ENCODE measurements around the gene TBC1D22A. TPM values are rescaled to one million over a fixed set of nuclear protein-coding genes. Genes with fewer than 3 reads are reported as not detected.

The TBC1D22A gene
- total and polyA plus RNA-seq, 2 experiments from 2014 or later = 9.6 to 13.3 TPM

DNA sequence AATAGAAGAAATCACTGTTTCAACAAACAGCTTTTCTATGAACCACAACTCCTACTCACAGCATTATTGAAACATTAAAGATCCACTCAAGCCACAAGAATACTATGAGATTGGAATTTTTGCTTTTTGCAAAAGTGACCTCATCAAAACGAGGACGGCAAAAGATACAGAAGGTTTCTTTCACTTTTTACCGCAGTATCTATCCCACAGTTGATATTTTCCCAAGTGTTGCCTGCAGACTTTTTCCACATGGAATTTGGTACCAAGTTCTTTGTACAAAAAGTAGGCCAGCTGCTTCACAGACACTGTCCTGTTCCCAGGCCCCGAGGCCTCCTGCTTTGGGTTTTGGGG, 204.0 kb downstream of the TBC1D22A start:
- no peak for DNase-seq (ENCODE audit: low spot score)
- Mint-ChIP-seq H3K4me3 (no peak overlapping the region), H3K4me1 (peaks cover 31% of the 10 kb centered on the region), H3K9me3 (no peaks in the 10 kb centered on the region; the same call in 2 of the 3 replicates), H3K36me3 (ENCODE audit: low read depth) (no peaks in the 10 kb centered on the region), H3K27ac (0 out of 2 replicates have a peak overlapping the region, but pooled peaks have one; percentile 26), H3K27me3 (ENCODE audit: insufficient read depth, low read depth, poor library complexity) (peaks cover 5% of the 10 kb centered on the region)
- Histone ChIP-seq H3K4me2 (no peak overlapping the region), H3K79me2 (replicated peaks; ENCODE audit: insufficient read depth) (peaks cover 11% of the 10 kb centered on the region; the same call in 1 of the 2 replicates), H3K27ac (ENCODE audit: low read depth) (no peak overlapping the region), H3K36me3 (ENCODE audit: insufficient read depth) (no peaks in the 10 kb centered on the region), H3K9me2 (ENCODE audit: insufficient read depth) (no peaks in the 10 kb centered on the region), H3K27me3 (ENCODE audit: insufficient read depth) (no peaks in the 10 kb centered on the region), H2AFZ (no peak overlapping the region), H3K4me1 (ENCODE audit: insufficient read depth) (no peaks in the 10 kb centered on the region; the same call in 1 of the 2 replicates), H4K20me1 (replicated peaks; ENCODE audit: insufficient read depth) (no peaks in the 10 kb centered on the region; the same call in 1 of the 2 replicates), H3F3A (replicated peaks; ENCODE audit: low read depth) (no peaks in the 10 kb centered on the region), H3K4me3 (no peak overlapping the region)
- no peak for ATAC-seq
- TF ChIP-seq EZH2 (IDR thresholded peaks at IDR 0.05; ENCODE audit: low read depth, unreplicated experiment) = no peak
- TF ChIP-seq NANOG (IDR thresholded peaks at IDR 0.05; ENCODE audit: borderline replicate concordance) = no peak
- no peak for TF ChIP-seq EZH2phosphoT487 (IDR thresholded peaks at IDR 0.05; ENCODE audit: unreplicated experiment)
- no peak for TF ChIP-seq ZNF114 (CRISPR knock-in tag; IDR thresholded peaks at IDR 0.05)
- no peak for TF ChIP-seq ZNF331 (CRISPR knock-in tag; IDR thresholded peaks at IDR 0.05; ENCODE audit: low read depth)
- TF ChIP-seq CREB1 (CRISPR knock-in tag; IDR thresholded peaks at IDR 0.05; ENCODE audit: low read depth) = no peak
- TF ChIP-seq JUNB (IDR thresholded peaks at IDR 0.05; ENCODE audit: unreplicated experiment) = no peak
- TF ChIP-seq, protein P1, sequence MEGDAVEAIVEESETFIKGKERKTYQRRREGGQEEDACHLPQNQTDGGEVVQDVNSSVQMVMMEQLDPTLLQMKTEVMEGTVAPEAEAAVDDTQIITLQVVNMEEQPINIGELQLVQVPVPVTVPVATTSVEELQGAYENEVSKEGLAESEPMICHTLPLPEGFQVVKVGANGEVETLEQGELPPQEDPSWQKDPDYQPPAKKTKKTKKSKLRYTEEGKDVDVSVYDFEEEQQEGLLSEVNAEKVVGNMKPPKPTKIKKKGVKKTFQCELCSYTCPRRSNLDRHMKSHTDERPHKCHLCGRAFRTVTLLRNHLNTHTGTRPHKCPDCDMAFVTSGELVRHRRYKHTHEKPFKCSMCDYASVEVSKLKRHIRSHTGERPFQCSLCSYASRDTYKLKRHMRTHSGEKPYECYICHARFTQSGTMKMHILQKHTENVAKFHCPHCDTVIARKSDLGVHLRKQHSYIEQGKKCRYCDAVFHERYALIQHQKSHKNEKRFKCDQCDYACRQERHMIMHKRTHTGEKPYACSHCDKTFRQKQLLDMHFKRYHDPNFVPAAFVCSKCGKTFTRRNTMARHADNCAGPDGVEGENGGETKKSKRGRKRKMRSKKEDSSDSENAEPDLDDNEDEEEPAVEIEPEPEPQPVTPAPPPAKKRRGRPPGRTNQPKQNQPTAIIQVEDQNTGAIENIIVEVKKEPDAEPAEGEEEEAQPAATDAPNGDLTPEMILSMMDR (conservative IDR thresholded peaks at IDR 0.05; ENCODE audit: low read depth in 2 of 2) = no peak
- TF ChIP-seq, protein P2, sequence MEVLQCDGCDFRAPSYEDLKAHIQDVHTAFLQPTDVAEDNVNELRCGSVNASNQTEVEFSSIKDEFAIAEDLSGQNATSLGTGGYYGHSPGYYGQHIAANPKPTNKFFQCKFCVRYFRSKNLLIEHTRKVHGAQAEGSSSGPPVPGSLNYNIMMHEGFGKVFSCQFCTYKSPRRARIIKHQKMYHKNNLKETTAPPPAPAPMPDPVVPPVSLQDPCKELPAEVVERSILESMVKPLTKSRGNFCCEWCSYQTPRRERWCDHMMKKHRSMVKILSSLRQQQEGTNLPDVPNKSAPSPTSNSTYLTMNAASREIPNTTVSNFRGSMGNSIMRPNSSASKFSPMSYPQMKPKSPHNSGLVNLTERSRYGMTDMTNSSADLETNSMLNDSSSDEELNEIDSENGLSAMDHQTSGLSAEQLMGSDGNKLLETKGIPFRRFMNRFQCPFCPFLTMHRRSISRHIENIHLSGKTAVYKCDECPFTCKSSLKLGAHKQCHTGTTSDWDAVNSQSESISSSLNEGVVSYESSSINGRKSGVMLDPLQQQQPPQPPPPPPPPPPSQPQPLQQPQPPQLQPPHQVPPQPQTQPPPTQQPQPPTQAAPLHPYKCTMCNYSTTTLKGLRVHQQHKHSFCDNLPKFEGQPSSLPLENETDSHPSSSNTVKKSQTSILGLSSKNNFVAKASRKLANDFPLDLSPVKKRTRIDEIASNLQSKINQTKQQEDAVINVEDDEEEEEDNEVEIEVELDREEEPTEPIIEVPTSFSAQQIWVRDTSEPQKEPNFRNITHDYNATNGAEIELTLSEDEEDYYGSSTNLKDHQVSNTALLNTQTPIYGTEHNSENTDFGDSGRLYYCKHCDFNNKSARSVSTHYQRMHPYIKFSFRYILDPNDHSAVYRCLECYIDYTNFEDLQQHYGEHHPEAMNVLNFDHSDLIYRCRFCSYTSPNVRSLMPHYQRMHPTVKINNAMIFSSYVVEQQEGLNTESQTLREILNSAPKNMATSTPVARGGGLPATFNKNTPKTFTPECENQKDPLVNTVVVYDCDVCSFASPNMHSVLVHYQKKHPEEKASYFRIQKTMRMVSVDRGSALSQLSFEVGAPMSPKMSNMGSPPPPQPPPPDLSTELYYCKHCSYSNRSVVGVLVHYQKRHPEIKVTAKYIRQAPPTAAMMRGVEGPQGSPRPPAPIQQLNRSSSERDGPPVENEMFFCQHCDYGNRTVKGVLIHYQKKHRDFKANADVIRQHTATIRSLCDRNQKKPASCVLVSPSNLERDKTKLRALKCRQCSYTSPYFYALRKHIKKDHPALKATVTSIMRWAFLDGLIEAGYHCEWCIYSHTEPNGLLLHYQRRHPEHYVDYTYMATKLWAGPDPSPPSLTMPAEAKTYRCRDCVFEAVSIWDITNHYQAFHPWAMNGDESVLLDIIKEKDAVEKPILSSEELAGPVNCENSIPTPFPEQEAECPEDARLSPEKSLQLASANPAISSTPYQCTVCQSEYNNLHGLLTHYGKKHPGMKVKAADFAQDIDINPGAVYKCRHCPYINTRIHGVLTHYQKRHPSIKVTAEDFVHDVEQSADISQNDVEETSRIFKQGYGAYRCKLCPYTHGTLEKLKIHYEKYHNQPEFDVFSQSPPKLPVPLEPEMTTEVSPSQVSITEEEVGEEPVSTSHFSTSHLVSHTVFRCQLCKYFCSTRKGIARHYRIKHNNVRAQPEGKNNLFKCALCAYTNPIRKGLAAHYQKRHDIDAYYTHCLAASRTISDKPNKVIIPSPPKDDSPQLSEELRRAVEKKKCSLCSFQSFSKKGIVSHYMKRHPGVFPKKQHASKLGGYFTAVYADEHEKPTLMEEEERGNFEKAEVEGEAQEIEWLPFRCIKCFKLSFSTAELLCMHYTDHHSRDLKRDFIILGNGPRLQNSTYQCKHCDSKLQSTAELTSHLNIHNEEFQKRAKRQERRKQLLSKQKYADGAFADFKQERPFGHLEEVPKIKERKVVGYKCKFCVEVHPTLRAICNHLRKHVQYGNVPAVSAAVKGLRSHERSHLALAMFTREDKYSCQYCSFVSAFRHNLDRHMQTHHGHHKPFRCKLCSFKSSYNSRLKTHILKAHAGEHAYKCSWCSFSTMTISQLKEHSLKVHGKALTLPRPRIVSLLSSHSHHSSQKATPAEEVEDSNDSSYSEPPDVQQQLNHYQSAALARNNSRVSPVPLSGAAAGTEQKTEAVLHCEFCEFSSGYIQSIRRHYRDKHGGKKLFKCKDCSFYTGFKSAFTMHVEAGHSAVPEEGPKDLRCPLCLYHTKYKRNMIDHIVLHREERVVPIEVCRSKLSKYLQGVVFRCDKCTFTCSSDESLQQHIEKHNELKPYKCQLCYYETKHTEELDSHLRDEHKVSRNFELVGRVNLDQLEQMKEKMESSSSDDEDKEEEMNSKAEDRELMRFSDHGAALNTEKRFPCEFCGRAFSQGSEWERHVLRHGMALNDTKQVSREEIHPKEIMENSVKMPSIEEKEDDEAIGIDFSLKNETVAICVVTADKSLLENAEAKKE (CRISPR knock-in tag; IDR thresholded peaks at IDR 0.05) = no peak
- TF ChIP-seq POLR2AphosphoS5 (IDR thresholded peaks at IDR 0.05; ENCODE audit: low read depth) = no peak
- TF ChIP-seq, protein P3, sequence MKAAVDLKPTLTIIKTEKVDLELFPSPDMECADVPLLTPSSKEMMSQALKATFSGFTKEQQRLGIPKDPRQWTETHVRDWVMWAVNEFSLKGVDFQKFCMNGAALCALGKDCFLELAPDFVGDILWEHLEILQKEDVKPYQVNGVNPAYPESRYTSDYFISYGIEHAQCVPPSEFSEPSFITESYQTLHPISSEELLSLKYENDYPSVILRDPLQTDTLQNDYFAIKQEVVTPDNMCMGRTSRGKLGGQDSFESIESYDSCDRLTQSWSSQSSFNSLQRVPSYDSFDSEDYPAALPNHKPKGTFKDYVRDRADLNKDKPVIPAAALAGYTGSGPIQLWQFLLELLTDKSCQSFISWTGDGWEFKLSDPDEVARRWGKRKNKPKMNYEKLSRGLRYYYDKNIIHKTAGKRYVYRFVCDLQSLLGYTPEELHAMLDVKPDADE (IDR thresholded peaks at IDR 0.05) = no peak
- no peak for TF ChIP-seq STAT1 (IDR thresholded peaks at IDR 0.05; ENCODE audit: unreplicated experiment)
- TF ChIP-seq, protein P4, sequence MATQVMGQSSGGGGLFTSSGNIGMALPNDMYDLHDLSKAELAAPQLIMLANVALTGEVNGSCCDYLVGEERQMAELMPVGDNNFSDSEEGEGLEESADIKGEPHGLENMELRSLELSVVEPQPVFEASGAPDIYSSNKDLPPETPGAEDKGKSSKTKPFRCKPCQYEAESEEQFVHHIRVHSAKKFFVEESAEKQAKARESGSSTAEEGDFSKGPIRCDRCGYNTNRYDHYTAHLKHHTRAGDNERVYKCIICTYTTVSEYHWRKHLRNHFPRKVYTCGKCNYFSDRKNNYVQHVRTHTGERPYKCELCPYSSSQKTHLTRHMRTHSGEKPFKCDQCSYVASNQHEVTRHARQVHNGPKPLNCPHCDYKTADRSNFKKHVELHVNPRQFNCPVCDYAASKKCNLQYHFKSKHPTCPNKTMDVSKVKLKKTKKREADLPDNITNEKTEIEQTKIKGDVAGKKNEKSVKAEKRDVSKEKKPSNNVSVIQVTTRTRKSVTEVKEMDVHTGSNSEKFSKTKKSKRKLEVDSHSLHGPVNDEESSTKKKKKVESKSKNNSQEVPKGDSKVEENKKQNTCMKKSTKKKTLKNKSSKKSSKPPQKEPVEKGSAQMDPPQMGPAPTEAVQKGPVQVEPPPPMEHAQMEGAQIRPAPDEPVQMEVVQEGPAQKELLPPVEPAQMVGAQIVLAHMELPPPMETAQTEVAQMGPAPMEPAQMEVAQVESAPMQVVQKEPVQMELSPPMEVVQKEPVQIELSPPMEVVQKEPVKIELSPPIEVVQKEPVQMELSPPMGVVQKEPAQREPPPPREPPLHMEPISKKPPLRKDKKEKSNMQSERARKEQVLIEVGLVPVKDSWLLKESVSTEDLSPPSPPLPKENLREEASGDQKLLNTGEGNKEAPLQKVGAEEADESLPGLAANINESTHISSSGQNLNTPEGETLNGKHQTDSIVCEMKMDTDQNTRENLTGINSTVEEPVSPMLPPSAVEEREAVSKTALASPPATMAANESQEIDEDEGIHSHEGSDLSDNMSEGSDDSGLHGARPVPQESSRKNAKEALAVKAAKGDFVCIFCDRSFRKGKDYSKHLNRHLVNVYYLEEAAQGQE (IDR thresholded peaks at IDR 0.05; ENCODE audit: unreplicated experiment) = no peak
